Hepatocyte (in vitro differentiated cells): ENCODE results near the gene KRT74. TPM values are rescaled to one million over a fixed set of nuclear protein-coding genes. Genes with fewer than 3 reads are reported as not detected.

ENCODE experiments used
- DNase-seq: peaks from one replicate; pipeline ENCODE4 v3.0.0-alpha.2; 2016; ENCODE audit warnings: low spot score
- H2AFZ ChIP-seq: fragments of 200-600 bp; sonication (generic); 2 replicates; pipeline ENCODE4 v1.6.0; 2016; ENCODE audit warnings: antibody characterized with exemption, mild to moderate bottlenecking
- H3K27ac ChIP-seq: fragments of 200-600 bp; sonication (generic); 2 replicates; pipeline ENCODE4 v1.5.1; 2016; ENCODE audit warnings: mild to moderate bottlenecking
- H3K27me3 ChIP-seq: fragments of 200-600 bp; sonication (generic); 2 replicates; pipeline ENCODE4 v1.6.1; 2016
- H3K36me3 ChIP-seq: fragments of 200-600 bp; sonication (generic); replicated peaks from 2 replicates; pipeline ENCODE4 v1.5.1; 2016; ENCODE audit warnings: low read depth; ENCODE audit not compliant: insufficient read depth
- H3K4me1 ChIP-seq: fragments of 200-600 bp; sonication (generic); 2 replicates; pipeline ENCODE4 v1.5.1; 2016; ENCODE audit warnings: mild to moderate bottlenecking, moderate library complexity; ENCODE audit not compliant: insufficient read depth
- H3K4me2 ChIP-seq: fragments of 200-600 bp; sonication (generic); 2 replicates; pipeline ENCODE4 v1.6.0; 2016
- H3K4me3 ChIP-seq: fragments of 200-600 bp; sonication (generic); 2 replicates; pipeline ENCODE4 v1.5.1; 2016; ENCODE audit warnings: mild to moderate bottlenecking
- H3K79me2 ChIP-seq: fragments of 200-600 bp; sonication (generic); 2 replicates; pipeline ENCODE4 v1.6.0; 2017; ENCODE audit warnings: mild to moderate bottlenecking
- H3K9me2 ChIP-seq: fragments of 200-600 bp; sonication (generic); replicated peaks from 2 replicates; pipeline ENCODE4 v1.6.0; 2017; ENCODE audit warnings: mild to moderate bottlenecking; ENCODE audit not compliant: insufficient read depth
- H3K9me3 ChIP-seq: fragments of 200-600 bp; sonication (generic); 2 replicates; pipeline ENCODE4 v1.5.1; 2016; ENCODE audit warnings: low read depth, mild to moderate bottlenecking
- H4K20me1 ChIP-seq: fragments of 200-600 bp; sonication (generic); 2 replicates; pipeline ENCODE4 v1.6.0; 2016; ENCODE audit warnings: mild to moderate bottlenecking; ENCODE audit not compliant: insufficient read depth, poor library complexity, severe bottlenecking
- EZH2 ChIP-seq: fragments of 200-600 bp; sonication (generic); IDR thresholded peaks from 2 replicates; pipeline ENCODE4 v1.6.1; 2016; ENCODE audit warnings: antibody characterized with exemption, mild to moderate bottlenecking, borderline replicate concordance
- EZH2phosphoT487 ChIP-seq: fragments of 200-600 bp; sonication (generic); IDR thresholded peaks from one replicate; pipeline ENCODE4 v1.6.1; 2018; ENCODE audit warnings: antibody characterized with exemption, mild to moderate bottlenecking, low read depth, moderate library complexity; ENCODE audit not compliant: unreplicated experiment, severe bottlenecking
- WGBS: methylation state at CpG from one replicate; pipeline ENCODE4 v1.1.6; 2016; ENCODE audit warnings: low lambda C conversion rate; ENCODE audit errors: missing lambda C conversion rate; 5-methylcytosine and 5-hydroxymethylcytosine counted together
- polyA plus RNA-seq: library from polyadenylated mRNA; unstranded; fragments of >200 nt; fragmentation: Nextera tagmentation; extraction: Ambion mirVana; gene quantifications from 2 replicates; pipeline ENCODE4 v1.2.1, GENCODE V29; 2016
- total RNA-seq: library from RNA; depleted of rRNA; stranded (reverse); fragments of >200 nt; gene quantifications from 2 replicates; pipeline ENCODE4 v1.2.3, GENCODE V29; 2014
- TF ChIP-seq, protein P1 (sequence below): fragments of 200-600 bp; sonication (generic); IDR thresholded peaks from 2 replicates; pipeline ENCODE4 v1.5.1; 2016; ENCODE audit warnings: antibody characterized with exemption, mild to moderate bottlenecking; ENCODE audit not compliant: poor library complexity

The KRT74 gene
- total and polyA plus RNA-seq, 2 experiments from 2014 or later, result not detected

DNA sequence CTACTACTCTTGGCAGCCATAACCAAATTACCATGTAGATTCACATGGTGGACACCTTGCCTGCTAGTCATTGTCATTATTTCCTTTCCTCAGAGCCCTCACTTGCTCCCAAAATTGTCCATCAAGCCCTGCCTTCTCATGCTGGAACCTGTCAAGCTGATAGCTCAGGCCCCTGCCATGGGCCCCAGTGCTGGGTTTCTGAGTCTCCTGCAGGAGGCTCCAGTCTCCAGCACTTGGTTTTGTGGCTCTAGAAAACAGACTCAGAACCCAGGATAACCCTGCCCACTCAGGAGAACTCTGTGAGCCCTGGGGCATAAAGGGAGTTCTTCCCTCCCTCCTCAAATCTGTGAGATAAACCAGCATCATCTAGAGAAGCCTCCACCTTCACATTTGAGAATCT, 31.5 kb downstream of the KRT74 start:
- Histone ChIP-seq H3K9me3 (no peaks in the 10 kb centered on the region), H3K27ac (no peak overlapping the region)
- DNase-seq, result no peak

DNA sequence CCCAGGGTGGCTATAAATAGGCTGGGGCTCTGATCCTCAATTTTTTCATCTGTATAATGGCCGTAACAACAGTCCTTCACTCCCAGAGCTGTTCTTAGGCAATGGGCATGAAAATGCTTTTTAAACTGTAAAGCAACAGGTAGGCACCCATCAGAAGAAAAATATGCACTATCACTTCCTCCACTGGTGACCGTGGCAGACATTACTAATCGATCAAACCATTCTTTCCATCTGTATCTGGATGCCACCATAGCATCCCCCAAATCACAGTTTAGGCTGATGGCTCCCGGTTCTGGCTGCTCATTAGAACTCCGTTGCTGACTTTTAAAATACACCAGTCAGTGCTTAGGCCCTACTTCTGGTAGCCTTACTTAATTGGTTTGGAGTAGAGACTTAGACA, 31.9 kb downstream of the KRT74 start:
- H4K20me1 ChIP-seq, result no peaks in the 10 kb centered on the region
- no peak overlapping the region for H3K27ac ChIP-seq
- no peak overlapping the region for H3K4me3 ChIP-seq
- H3K4me1 ChIP-seq, result peaks cover 20% of the 10 kb centered on the region
- DNase-seq, result no peak
- H3K27me3 ChIP-seq, result no peaks in the 10 kb centered on the region
- TF ChIP-seq, protein P1, sequence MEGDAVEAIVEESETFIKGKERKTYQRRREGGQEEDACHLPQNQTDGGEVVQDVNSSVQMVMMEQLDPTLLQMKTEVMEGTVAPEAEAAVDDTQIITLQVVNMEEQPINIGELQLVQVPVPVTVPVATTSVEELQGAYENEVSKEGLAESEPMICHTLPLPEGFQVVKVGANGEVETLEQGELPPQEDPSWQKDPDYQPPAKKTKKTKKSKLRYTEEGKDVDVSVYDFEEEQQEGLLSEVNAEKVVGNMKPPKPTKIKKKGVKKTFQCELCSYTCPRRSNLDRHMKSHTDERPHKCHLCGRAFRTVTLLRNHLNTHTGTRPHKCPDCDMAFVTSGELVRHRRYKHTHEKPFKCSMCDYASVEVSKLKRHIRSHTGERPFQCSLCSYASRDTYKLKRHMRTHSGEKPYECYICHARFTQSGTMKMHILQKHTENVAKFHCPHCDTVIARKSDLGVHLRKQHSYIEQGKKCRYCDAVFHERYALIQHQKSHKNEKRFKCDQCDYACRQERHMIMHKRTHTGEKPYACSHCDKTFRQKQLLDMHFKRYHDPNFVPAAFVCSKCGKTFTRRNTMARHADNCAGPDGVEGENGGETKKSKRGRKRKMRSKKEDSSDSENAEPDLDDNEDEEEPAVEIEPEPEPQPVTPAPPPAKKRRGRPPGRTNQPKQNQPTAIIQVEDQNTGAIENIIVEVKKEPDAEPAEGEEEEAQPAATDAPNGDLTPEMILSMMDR, result no peak
- TF ChIP-seq EZH2 (no peak), EZH2phosphoT487 (no peak)
- no peak overlapping the region for H2AFZ ChIP-seq
- H3K36me3 ChIP-seq, result no peaks in the 10 kb centered on the region
- no peak overlapping the region for H3K4me2 ChIP-seq
- H3K9me3 ChIP-seq, result no peaks in the 10 kb centered on the region
- no peaks in the 10 kb centered on the region for H3K9me2 ChIP-seq
- no peaks in the 10 kb centered on the region for H3K79me2 ChIP-seq
- over 99% methylated on average over 5 of the region's 5 CpGs for WGBS

More for the DNA sequence above, 31.5 kb downstream of the KRT74 start:
- Histone ChIP-seq H3K36me3 (no peaks in the 10 kb centered on the region), H3K4me3 (no peak overlapping the region), H3K27me3 (no peaks in the 10 kb centered on the region), H2AFZ (no peak overlapping the region), H3K9me2 (no peaks in the 10 kb centered on the region), H3K4me1 (peaks cover 20% of the 10 kb centered on the region), H3K4me2 (no peak overlapping the region), H4K20me1 (no peaks in the 10 kb centered on the region), H3K79me2 (no peaks in the 10 kb centered on the region)
- TF ChIP-seq EZH2phosphoT487 (no peak), EZH2 (no peak)
- TF ChIP-seq, protein P1, result peak; percentile 5

DNA sequence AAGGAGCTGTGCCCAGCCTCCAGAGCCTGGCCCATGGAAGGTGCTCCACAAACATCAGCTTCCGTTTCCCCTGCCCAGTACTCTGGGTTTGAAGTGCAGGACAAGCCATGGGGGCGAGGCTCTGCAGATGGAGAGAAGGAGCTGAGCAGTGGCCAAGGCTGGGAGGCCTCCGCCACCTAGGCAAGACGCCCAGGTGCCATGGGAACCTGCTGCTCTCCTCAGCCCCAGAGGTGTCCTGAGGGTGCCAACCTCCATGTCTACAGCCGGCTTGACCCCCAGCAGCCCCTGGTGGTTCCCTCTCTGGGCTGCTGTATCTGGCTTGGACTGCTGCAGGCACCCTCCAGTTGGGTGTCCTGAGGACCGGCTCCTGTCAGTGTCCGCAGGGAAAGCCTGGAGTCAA, 33.1 kb downstream of the KRT74 start:
- WGBS, result 95% methylated on average over 7 of the region's 7 CpGs

More for the DNA sequence above, 33.1 kb downstream of the KRT74 start:
- DNase-seq, result no peak
- TF ChIP-seq EZH2, result no peak
- TF ChIP-seq, protein P1, result no peak
- TF ChIP-seq EZH2phosphoT487, result no peak
- H3K9me3 ChIP-seq, result no peaks in the 10 kb centered on the region
- H3K79me2 ChIP-seq, result no peaks in the 10 kb centered on the region
- H3K9me2 ChIP-seq, result no peaks in the 10 kb centered on the region
- H3K36me3 ChIP-seq, result no peaks in the 10 kb centered on the region
- H3K4me2 ChIP-seq, result no peak overlapping the region
- H3K27me3 ChIP-seq, result no peaks in the 10 kb centered on the region
- H3K4me1 ChIP-seq, result peaks cover 20% of the 10 kb centered on the region
- no peaks in the 10 kb centered on the region for H4K20me1 ChIP-seq
- H2AFZ ChIP-seq, result no peak overlapping the region
- no peak overlapping the region for H3K4me3 ChIP-seq
- H3K27ac ChIP-seq, result no peak overlapping the region
